ENCODE data around the gene ALKBH7. TPM values are rescaled to one million over a fixed set of nuclear protein-coding genes. Genes with fewer than 3 reads are reported as not detected.

ALKBH7 gene
- total RNA-seq, 2 experiments from 2014 or later = 75.3 to 78.7 TPM

GRCh38 chr19:6326815-6327214 is 45.8 kb upstream of the ALKBH7 start:
- ChIA-PET CTCF (no interaction called here), POLR2A (no interaction called here)
- Mint-ChIP-seq H3K4me3 (no peak overlapping the region), H3K27ac (no peak overlapping the region), H3K4me1 (ENCODE audit: low read depth) (peaks cover 6% of the 10 kb centered on the region), H3K27me3 (no peaks in the 10 kb centered on the region), H3K9me3 (no peaks in the 10 kb centered on the region), H3K36me3 (ENCODE audit: low read depth) (peaks cover 3% of the 10 kb centered on the region)
- ATAC-seq (ENCODE audit: poor library complexity) (no peak), DNase-seq (no peak)
- Histone ChIP-seq H3K27ac (ENCODE audit: low read depth in 1 of 2, low read length in 2 of 2) (no peak overlapping the region), H3K4me3 (ENCODE audit: low read length) (no peak overlapping the region), H3K27me3 (ENCODE audit: control insufficient read depth in 1 of 2, insufficient read depth in 2 of 2, low read length in 2 of 2) (no peaks in the 10 kb centered on the region), H3K4me1 (ENCODE audit: insufficient read depth, low read length) (no peaks in the 10 kb centered on the region), H3K9me3 (ENCODE audit: control insufficient read depth in 1 of 2, insufficient read depth in 1 of 2, low read length in 2 of 2) (no peaks in the 10 kb centered on the region), H3K36me3 (ENCODE audit: insufficient read depth, low read length) (no peaks in the 10 kb centered on the region)
- intact Hi-C loops (cut with DNase I, micrococcal nuclease) = no loop called here
- no peak for TF ChIP-seq CTCF (IDR thresholded peaks at IDR 0.05)

- intact Hi-C loops (cut with DNase I, micrococcal nuclease) = no loop called here
- H3K27ac Mint-ChIP-seq = no peak within 1 kb of the TSS
- Histone ChIP-seq H3K36me3 (ENCODE audit: insufficient read depth, low read length) (no peaks in the 10 kb centered on the region), H3K4me1 (ENCODE audit: insufficient read depth, low read length) (no peaks in the 10 kb centered on the region), H3K9me3 (ENCODE audit: control insufficient read depth in 1 of 2, insufficient read depth in 1 of 2, low read length in 2 of 2) (no peaks in the 10 kb centered on the region), H3K27me3 (ENCODE audit: control insufficient read depth in 1 of 2, insufficient read depth in 2 of 2, low read length in 2 of 2) (no peaks in the 10 kb centered on the region), H3K27ac (ENCODE audit: low read depth in 1 of 2, low read length in 2 of 2) (no peak within 1 kb of the TSS), H3K4me3 (ENCODE audit: low read length) (no peak within 1 kb of the TSS)
- peaks cover 4% of the 10 kb centered on the region for H3K36me3 Mint-ChIP-seq (ENCODE audit: low read depth)
- ATAC-seq (ENCODE audit: poor library complexity) (no peak), DNase-seq (no peak)
- no peak within 1 kb of the TSS for H3K4me3 Mint-ChIP-seq
- no peaks in the 10 kb centered on the region for H3K4me1 Mint-ChIP-seq (ENCODE audit: low read depth)
- ChIA-PET CTCF (no interaction called here), POLR2A (interaction anchor here (0.8 kb wide), 1 partner anchor 28 kb away, joined by 3 read pairs; the partner anchor contains the start of gene CLPP)
- H3K9me3 Mint-ChIP-seq = no peaks in the 10 kb centered on the region
- no peaks in the 10 kb centered on the region for H3K27me3 Mint-ChIP-seq
- no peak for TF ChIP-seq CTCF (IDR thresholded peaks at IDR 0.05)
These were observed 39.2 kb upstream of the ALKBH7 start, which contains the start of gene ACER1 for GRCh38 chr19:6333439-6333838. Gene ACER1, minus strand, starts transcription at chr19:6333612. Its CDS starts 61 bp downstream, at chr19:6333551.

- Histone ChIP-seq H3K9me3 (ENCODE audit: control insufficient read depth in 1 of 2, insufficient read depth in 1 of 2, low read length in 2 of 2) (no peaks in the 10 kb centered on the region), H3K27ac (ENCODE audit: low read depth in 1 of 2, low read length in 2 of 2) (no peak overlapping the region), H3K4me3 (ENCODE audit: low read length) (no peak overlapping the region), H3K36me3 (ENCODE audit: insufficient read depth, low read length) (no peaks in the 10 kb centered on the region), H3K27me3 (ENCODE audit: control insufficient read depth in 1 of 2, insufficient read depth in 2 of 2, low read length in 2 of 2) (no peaks in the 10 kb centered on the region), H3K4me1 (ENCODE audit: insufficient read depth, low read length) (no peaks in the 10 kb centered on the region)
- ChIA-PET POLR2A (no interaction called here), CTCF (no interaction called here)
- intact Hi-C loops (cut with DNase I, micrococcal nuclease) = no loop called here
- ATAC-seq (ENCODE audit: poor library complexity) (no peak), DNase-seq (no peak)
- H3K9me3 Mint-ChIP-seq = no peaks in the 10 kb centered on the region
- H3K4me1 Mint-ChIP-seq (ENCODE audit: low read depth) = no peaks in the 10 kb centered on the region
- no peak overlapping the region for H3K27ac Mint-ChIP-seq
- no peak overlapping the region for H3K4me3 Mint-ChIP-seq
- peaks cover 5% of the 10 kb centered on the region for H3K36me3 Mint-ChIP-seq (ENCODE audit: low read depth)
- no peak for TF ChIP-seq CTCF (IDR thresholded peaks at IDR 0.05)
- no peaks in the 10 kb centered on the region for H3K27me3 Mint-ChIP-seq
These were observed 37.9 kb upstream of the ALKBH7 start for GRCh38 chr19:6334490-6335285.

Measured in CD4-positive, alpha-beta T cell (primary cell).